Measurements from ENCODE around the gene RANBP3. TPM values are rescaled to one million over a fixed set of nuclear protein-coding genes. Genes with fewer than 3 reads are reported as not detected.
A peak's percentile ranks its signal among the peaks of the same experiment; 100 is the strongest.
"Not testable (repeated sequence)": the region's sequence is repeated elsewhere in the genome, so short reads cannot be mapped to it uniquely, and the experiment has no call there.

Gene RANBP3
- 121 and 122 TPM in 2 replicates for total RNA-seq
- long read RNA-seq, partial matches to known transcripts: 0 of 7 reads
- long read RNA-seq, other reads (novel, unspliced or antisense): 6 of 7 reads

GRCh38 chr19:5977785-5978605 is at the start of gene RANBP3:
Gene RANBP3, minus strand, starts transcription at chr19:5978140. Its CDS starts 58 bp downstream, at chr19:5978082.
- Mint-ChIP-seq H3K4me1 (peaks cover 43% of the 10 kb centered on the region), H3K27me3 (ENCODE audit: low read depth) (no peaks in the 10 kb centered on the region), H3K9me3 (no peaks in the 10 kb centered on the region), H3K27ac (ENCODE audit: unreplicated experiment) (peak within 1 kb of the TSS; percentile 83), H3K4me3 (peak within 1 kb of the TSS; percentile 97), H3K36me3 (ENCODE audit: low read depth) (no peaks in the 10 kb centered on the region)
- no peak for TF ChIP-seq CTCF (conservative IDR thresholded peaks at IDR 0.05)
- peak; percentile 96 for DNase-seq (ENCODE audit: low read depth, low spot score)

- H3K36me3 Mint-ChIP-seq (ENCODE audit: low read depth): peaks cover 17% of the 10 kb centered on the region
- TF ChIP-seq CTCF (conservative IDR thresholded peaks at IDR 0.05): no peak
- no peaks in the 10 kb centered on the region for H3K9me3 Mint-ChIP-seq
- H3K4me1 Mint-ChIP-seq: peaks cover 10% of the 10 kb centered on the region
- H3K27ac Mint-ChIP-seq (ENCODE audit: unreplicated experiment): peak overlapping the region; percentile 86
- H3K4me3 Mint-ChIP-seq: no peak overlapping the region
- no peaks in the 10 kb centered on the region for H3K27me3 Mint-ChIP-seq (ENCODE audit: low read depth)
- no peak for DNase-seq (ENCODE audit: low read depth, low spot score)
Measured at GRCh38 chr19:6026390-6027227, 48.7 kb upstream of the RANBP3 start.

GRCh38 chr19:6024756-6025155 is 46.8 kb upstream of the RANBP3 start:
- not testable (repeated sequence) for H3K27me3 Mint-ChIP-seq (ENCODE audit: low read depth); DNase-seq (ENCODE audit: low read depth, low spot score); H3K9me3 Mint-ChIP-seq; H3K27ac Mint-ChIP-seq (ENCODE audit: unreplicated experiment); H3K4me3 Mint-ChIP-seq
- Mint-ChIP-seq H3K36me3 (ENCODE audit: low read depth) (peaks cover 11% of the 10 kb centered on the region), H3K4me1 (peaks cover 11% of the 10 kb centered on the region)

- H3K27me3 Mint-ChIP-seq (ENCODE audit: low read depth): no peaks in the 10 kb centered on the region
- H3K4me1 Mint-ChIP-seq: peaks cover 11% of the 10 kb centered on the region
- no peak for DNase-seq (ENCODE audit: low read depth, low spot score)
- no peaks in the 10 kb centered on the region for H3K9me3 Mint-ChIP-seq
- H3K4me3 Mint-ChIP-seq: no peak overlapping the region
- H3K36me3 Mint-ChIP-seq (ENCODE audit: low read depth): peaks cover 7% of the 10 kb centered on the region
- no peak overlapping the region for H3K27ac Mint-ChIP-seq (ENCODE audit: unreplicated experiment)
- no peak for TF ChIP-seq CTCF (conservative IDR thresholded peaks at IDR 0.05)
Measured at GRCh38 chr19:6023936-6024335, 46.0 kb upstream of the RANBP3 start.

GRCh38 chr19:6023085-6023682 is 45.2 kb upstream of the RANBP3 start:
- no peaks in the 10 kb centered on the region for H3K9me3 Mint-ChIP-seq
- no peaks in the 10 kb centered on the region for H3K27me3 Mint-ChIP-seq (ENCODE audit: low read depth)
- no peak for DNase-seq (ENCODE audit: low read depth, low spot score)
- H3K4me1 Mint-ChIP-seq: peaks cover 11% of the 10 kb centered on the region
- H3K36me3 Mint-ChIP-seq (ENCODE audit: low read depth): peaks cover 4% of the 10 kb centered on the region
- H3K27ac Mint-ChIP-seq (ENCODE audit: unreplicated experiment): no peak overlapping the region
- TF ChIP-seq CTCF (conservative IDR thresholded peaks at IDR 0.05): no peak
- H3K4me3 Mint-ChIP-seq: no peak overlapping the region
